ENCODE measurements around the gene KISS1R. TPM values are rescaled to one million over a fixed set of nuclear protein-coding genes. Genes with fewer than 3 reads are reported as not detected.

The KISS1R gene
- total RNA-seq, 1 donor from 2014 or later, result 1.7 TPM

GRCh38 chr19:964116-964520, 47.0 kb downstream of the KISS1R start:
- H3K27me3 Mint-ChIP-seq (ENCODE audit: unreplicated experiment), result no peaks in the 10 kb centered on the region
- peaks cover 20% of the 10 kb centered on the region for H3K4me1 Mint-ChIP-seq (ENCODE audit: unreplicated experiment)
- H3K9me3 Mint-ChIP-seq (ENCODE audit: unreplicated experiment), result no peaks in the 10 kb centered on the region
- no peak overlapping the region for H3K4me3 Mint-ChIP-seq (ENCODE audit: unreplicated experiment)
- DNase-seq (ENCODE audit: extremely low spot score, unreplicated experiment), result no peak
- peaks cover 23% of the 10 kb centered on the region for H3K36me3 Mint-ChIP-seq (ENCODE audit: unreplicated experiment)
- no peak overlapping the region for H3K27ac Mint-ChIP-seq (ENCODE audit: unreplicated experiment)
- TF ChIP-seq, protein P1, sequence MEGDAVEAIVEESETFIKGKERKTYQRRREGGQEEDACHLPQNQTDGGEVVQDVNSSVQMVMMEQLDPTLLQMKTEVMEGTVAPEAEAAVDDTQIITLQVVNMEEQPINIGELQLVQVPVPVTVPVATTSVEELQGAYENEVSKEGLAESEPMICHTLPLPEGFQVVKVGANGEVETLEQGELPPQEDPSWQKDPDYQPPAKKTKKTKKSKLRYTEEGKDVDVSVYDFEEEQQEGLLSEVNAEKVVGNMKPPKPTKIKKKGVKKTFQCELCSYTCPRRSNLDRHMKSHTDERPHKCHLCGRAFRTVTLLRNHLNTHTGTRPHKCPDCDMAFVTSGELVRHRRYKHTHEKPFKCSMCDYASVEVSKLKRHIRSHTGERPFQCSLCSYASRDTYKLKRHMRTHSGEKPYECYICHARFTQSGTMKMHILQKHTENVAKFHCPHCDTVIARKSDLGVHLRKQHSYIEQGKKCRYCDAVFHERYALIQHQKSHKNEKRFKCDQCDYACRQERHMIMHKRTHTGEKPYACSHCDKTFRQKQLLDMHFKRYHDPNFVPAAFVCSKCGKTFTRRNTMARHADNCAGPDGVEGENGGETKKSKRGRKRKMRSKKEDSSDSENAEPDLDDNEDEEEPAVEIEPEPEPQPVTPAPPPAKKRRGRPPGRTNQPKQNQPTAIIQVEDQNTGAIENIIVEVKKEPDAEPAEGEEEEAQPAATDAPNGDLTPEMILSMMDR (IDR thresholded peaks at IDR 0.05), result no peak

- Mint-ChIP-seq H3K27ac (ENCODE audit: unreplicated experiment) (no peak overlapping the region), H3K4me1 (ENCODE audit: unreplicated experiment) (peaks cover 20% of the 10 kb centered on the region), H3K9me3 (ENCODE audit: unreplicated experiment) (no peaks in the 10 kb centered on the region), H3K27me3 (ENCODE audit: unreplicated experiment) (no peaks in the 10 kb centered on the region), H3K4me3 (ENCODE audit: unreplicated experiment) (no peak overlapping the region), H3K36me3 (ENCODE audit: unreplicated experiment) (peaks cover 23% of the 10 kb centered on the region)
- DNase-seq (ENCODE audit: extremely low spot score, unreplicated experiment), result no peak
- TF ChIP-seq, protein P1 (IDR thresholded peaks at IDR 0.05), result no peak
These were observed 47.9 kb downstream of the KISS1R start for GRCh38 chr19:964761-965694.

- peaks cover 4% of the 10 kb centered on the region for H3K9me3 Mint-ChIP-seq (ENCODE audit: unreplicated experiment)
- no peaks in the 10 kb centered on the region for H3K27me3 Mint-ChIP-seq (ENCODE audit: unreplicated experiment)
- H3K27ac Mint-ChIP-seq (ENCODE audit: unreplicated experiment), result no peak overlapping the region
- peaks cover 18% of the 10 kb centered on the region for H3K4me1 Mint-ChIP-seq (ENCODE audit: unreplicated experiment)
- DNase-seq (ENCODE audit: extremely low spot score, unreplicated experiment), result no peak
- H3K36me3 Mint-ChIP-seq (ENCODE audit: unreplicated experiment), result peaks cover 32% of the 10 kb centered on the region
- TF ChIP-seq, protein P1 (IDR thresholded peaks at IDR 0.05), result no peak
- no peak overlapping the region for H3K4me3 Mint-ChIP-seq (ENCODE audit: unreplicated experiment)
These were observed 49.5 kb downstream of the KISS1R start for GRCh38 chr19:966485-967088.

Other genes starting within 250 kb of the KISS1R start
- gene FSTL3, start 240.9 kb upstream of the KISS1R start, total RNA-seq, result 109 and 111 TPM in 2 replicates
- not detected in 2 replicates for gene PRSS57, start 221.9 kb upstream of the KISS1R start, total RNA-seq
- gene PALM, start 208.4 kb upstream of the KISS1R start, total RNA-seq, result 236 and 251 TPM in 2 replicates
- 1.1 and 1.3 TPM in 2 replicates for gene MISP, start 166.2 kb upstream of the KISS1R start, total RNA-seq
- gene PTBP1, start 119.9 kb upstream of the KISS1R start, total RNA-seq, result 339 and 370 TPM in 2 replicates
- 18.2 and 19.4 TPM in 2 replicates for gene PLPPR3, start 95.4 kb upstream of the KISS1R start, total RNA-seq
- gene AZU1, start 89.5 kb upstream of the KISS1R start, total RNA-seq, result 0.91 and 1.0 TPM in 2 replicates
- not detected in 2 replicates for gene PRTN3, start 76.3 kb upstream of the KISS1R start, total RNA-seq
- 1.1 and 1.2 TPM in 2 replicates for gene ELANE, start 65.0 kb upstream of the KISS1R start, total RNA-seq
- gene CFD, start 57.7 kb upstream of the KISS1R start, total RNA-seq, result 162 and 179 TPM in 2 replicates
- gene MED16, start 24.1 kb upstream of the KISS1R start, total RNA-seq, result 69.3 and 72.3 TPM in 2 replicates
- not detected in 2 replicates for gene RNU6-9, start 23.8 kb upstream of the KISS1R start, total RNA-seq
- 61.1 and 63.5 TPM in 2 replicates for gene R3HDM4, start 4.1 kb upstream of the KISS1R start, total RNA-seq
- 16.8 and 17.0 TPM in 2 replicates for gene ARID3A, start 8.7 kb downstream of the KISS1R start, total RNA-seq
- gene WDR18, start 67.0 kb downstream of the KISS1R start, total RNA-seq, result 60.2 and 61.2 TPM in 2 replicates
- 0.46 TPM in 1 of 2 replicates, not detected in the other for gene GRIN3B, start 83.1 kb downstream of the KISS1R start, total RNA-seq
- 149 and 157 TPM in 2 replicates for gene TMEM259, start 103.8 kb downstream of the KISS1R start, total RNA-seq
- gene RNU6-2, start 104.2 kb downstream of the KISS1R start, total RNA-seq, result not detected in 2 replicates
- 318 and 327 TPM in 2 replicates for gene CNN2, start 109.3 kb downstream of the KISS1R start, total RNA-seq
- 16.7 and 17.8 TPM in 2 replicates for gene ABCA7, start 122.8 kb downstream of the KISS1R start, total RNA-seq
- gene ARHGAP45, start 149.8 kb downstream of the KISS1R start, total RNA-seq, result 0.67 and 0.99 TPM in 2 replicates
- 156 and 168 TPM in 2 replicates for gene POLR2E, start 178.0 kb downstream of the KISS1R start, total RNA-seq
- 349 and 354 TPM in 2 replicates for gene GPX4, start 186.7 kb downstream of the KISS1R start, total RNA-seq

Measured in osteocyte (in vitro differentiated cells).